ENCODE data around the gene KRTAP10-6.

DNA sequence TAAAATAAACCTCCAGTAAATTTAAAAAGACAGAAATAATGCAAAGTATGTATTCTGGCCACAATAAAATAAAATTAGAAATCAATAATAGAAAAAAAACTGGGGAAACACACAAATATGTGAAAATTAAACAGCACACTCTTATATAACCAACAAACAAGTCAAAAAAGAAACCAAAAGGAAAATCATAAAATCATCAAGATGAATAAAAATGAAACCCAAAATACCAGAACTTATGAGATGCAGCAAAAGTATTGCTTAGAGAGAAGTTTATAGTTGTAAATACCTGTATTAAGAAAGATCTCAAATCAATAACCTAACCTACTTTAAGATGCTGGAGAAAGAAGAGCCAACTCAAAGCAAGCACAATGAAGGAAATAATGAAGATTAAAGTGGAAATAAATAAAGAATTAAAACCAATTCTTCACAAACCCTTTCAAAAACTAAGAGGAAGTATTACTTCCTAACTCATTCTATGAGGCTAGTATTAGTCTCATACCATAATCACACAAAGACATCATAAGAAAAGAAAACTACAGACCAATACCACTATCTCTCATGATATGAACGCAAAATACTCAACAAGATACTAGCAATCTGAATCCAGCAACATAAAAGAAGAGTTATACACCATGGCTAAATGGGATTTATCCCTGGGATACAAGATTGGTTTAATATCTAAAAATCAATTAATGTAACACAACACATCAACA is 27.3 kb downstream of the KRTAP10-6 start:
- TF ChIP-seq EZH2 (IDR thresholded peaks at IDR 0.05; ENCODE audit: low read length, missing control alignments), result no peak
- TF ChIP-seq, protein P1, sequence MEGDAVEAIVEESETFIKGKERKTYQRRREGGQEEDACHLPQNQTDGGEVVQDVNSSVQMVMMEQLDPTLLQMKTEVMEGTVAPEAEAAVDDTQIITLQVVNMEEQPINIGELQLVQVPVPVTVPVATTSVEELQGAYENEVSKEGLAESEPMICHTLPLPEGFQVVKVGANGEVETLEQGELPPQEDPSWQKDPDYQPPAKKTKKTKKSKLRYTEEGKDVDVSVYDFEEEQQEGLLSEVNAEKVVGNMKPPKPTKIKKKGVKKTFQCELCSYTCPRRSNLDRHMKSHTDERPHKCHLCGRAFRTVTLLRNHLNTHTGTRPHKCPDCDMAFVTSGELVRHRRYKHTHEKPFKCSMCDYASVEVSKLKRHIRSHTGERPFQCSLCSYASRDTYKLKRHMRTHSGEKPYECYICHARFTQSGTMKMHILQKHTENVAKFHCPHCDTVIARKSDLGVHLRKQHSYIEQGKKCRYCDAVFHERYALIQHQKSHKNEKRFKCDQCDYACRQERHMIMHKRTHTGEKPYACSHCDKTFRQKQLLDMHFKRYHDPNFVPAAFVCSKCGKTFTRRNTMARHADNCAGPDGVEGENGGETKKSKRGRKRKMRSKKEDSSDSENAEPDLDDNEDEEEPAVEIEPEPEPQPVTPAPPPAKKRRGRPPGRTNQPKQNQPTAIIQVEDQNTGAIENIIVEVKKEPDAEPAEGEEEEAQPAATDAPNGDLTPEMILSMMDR (conservative IDR thresholded peaks at IDR 0.05 in 1 of 2, IDR thresholded peaks at IDR 0.05 in 1 of 2; ENCODE audit: low read depth in 1 of 2, low read length in 2 of 2), result no peak
